ENCODE data around the gene ASXL2.

DNA sequence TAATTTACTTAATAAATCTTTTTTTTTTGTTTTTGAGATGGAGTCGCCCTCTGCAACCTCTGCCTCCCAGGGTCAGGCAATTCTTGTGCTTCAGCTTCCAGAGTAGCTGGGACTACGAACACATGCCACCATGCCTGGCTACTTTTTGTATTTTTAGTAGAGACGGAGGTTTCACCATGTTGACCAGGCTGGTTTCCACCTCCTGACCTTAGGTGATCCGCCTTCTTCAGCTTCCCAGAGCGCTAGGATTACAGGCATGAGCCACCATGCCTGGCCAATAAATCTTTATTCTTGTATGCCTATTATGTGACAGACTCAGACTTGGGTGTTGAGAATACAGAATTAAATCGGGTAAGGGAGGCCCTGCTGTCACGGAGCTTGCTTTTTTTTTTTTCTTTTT lies 16.7 kb upstream of the ASXL2 start:
- TF ChIP-seq, protein P1, sequence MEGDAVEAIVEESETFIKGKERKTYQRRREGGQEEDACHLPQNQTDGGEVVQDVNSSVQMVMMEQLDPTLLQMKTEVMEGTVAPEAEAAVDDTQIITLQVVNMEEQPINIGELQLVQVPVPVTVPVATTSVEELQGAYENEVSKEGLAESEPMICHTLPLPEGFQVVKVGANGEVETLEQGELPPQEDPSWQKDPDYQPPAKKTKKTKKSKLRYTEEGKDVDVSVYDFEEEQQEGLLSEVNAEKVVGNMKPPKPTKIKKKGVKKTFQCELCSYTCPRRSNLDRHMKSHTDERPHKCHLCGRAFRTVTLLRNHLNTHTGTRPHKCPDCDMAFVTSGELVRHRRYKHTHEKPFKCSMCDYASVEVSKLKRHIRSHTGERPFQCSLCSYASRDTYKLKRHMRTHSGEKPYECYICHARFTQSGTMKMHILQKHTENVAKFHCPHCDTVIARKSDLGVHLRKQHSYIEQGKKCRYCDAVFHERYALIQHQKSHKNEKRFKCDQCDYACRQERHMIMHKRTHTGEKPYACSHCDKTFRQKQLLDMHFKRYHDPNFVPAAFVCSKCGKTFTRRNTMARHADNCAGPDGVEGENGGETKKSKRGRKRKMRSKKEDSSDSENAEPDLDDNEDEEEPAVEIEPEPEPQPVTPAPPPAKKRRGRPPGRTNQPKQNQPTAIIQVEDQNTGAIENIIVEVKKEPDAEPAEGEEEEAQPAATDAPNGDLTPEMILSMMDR (IDR thresholded peaks at IDR 0.05; ENCODE audit: insufficient read depth, low read depth, low read length), result no peak
- no peak for TF ChIP-seq EZH2 (IDR thresholded peaks at IDR 0.05; ENCODE audit: insufficient read depth, low read length)

Measured in astrocyte (in vitro differentiated cells and primary cell).